Tibial nerve (tissue), 4 donors: Measurements from ENCODE around the gene ACP3. TPM values are rescaled to one million over a fixed set of nuclear protein-coding genes. Genes with fewer than 3 reads are reported as not detected.
A peak's percentile ranks its signal among the peaks of the same experiment; 100 is the strongest.

Source experiments
- DNase-seq, 2 donors: peaks; one replicate each; pipeline ENCODE4 v3.0.0-alpha.2; 2019; ENCODE audit warnings: low spot score in 2 of 2
- H3K27ac ChIP-seq, 4 donors: fragments of 200-600 bp; sonication (generic) in 3 of 4; one replicate each; pipeline ENCODE4 v1.5.1; 2017 to 2019; ENCODE audit warnings: mild to moderate bottlenecking in 1 of 4
- H3K27me3 ChIP-seq, 2 donors: fragments of 200-600 bp; sonication (generic) in 1 of 2; one replicate each; pipeline versions ENCODE4 v1.5.1 to v1.6.0; 2017 to 2019
- H3K36me3 ChIP-seq, 3 donors: fragments of 200-600 bp; sonication (generic); one replicate each; pipeline ENCODE4 v1.5.1; 2018 to 2019
- H3K4me1 ChIP-seq, 4 donors: fragments of 200-600 bp; sonication (generic) in 3 of 4; one replicate each; pipeline ENCODE4 v1.5.1; 2017 to 2019
- H3K4me3 ChIP-seq, 4 donors: fragments of 200-600 bp; sonication (generic) in 3 of 4; one replicate each; pipeline ENCODE4 v1.5.1; 2017 to 2019; ENCODE audit warnings: mild to moderate bottlenecking in 1 of 4, moderate library complexity in 1 of 4
- H3K9me3 ChIP-seq, 4 donors: fragments of 200-600 bp; sonication (generic) in 3 of 4; one replicate each; pipeline ENCODE4 v1.5.1; 2017 to 2019
- CTCF ChIP-seq, 5 experiments: fragments of 200-600 bp in 3 of 5; fragments of 450-650 bp in 2 of 5; sonication (generic) in 3 of 5; IDR thresholded peaks; one replicate each; pipeline ENCODE4 v1.5.1; 2016 to 2019; ENCODE audit warnings: antibody characterized with exemption in 5 of 5, mild to moderate bottlenecking in 3 of 5, moderate library complexity in 2 of 5
- EP300 ChIP-seq, 2 donors: sonication (generic); formaldehyde crosslinking; IDR thresholded peaks; one replicate each; pipeline ENCODE4 v1.6.1; 2017; ENCODE audit warnings: antibody characterized with exemption in 2 of 2, mild to moderate bottlenecking in 1 of 2
- POLR2A ChIP-seq, 2 donors: fragments of 450-650 bp; IDR thresholded peaks; one replicate each; pipeline ENCODE4 v1.6.1; 2017; ENCODE audit warnings: antibody characterized with exemption in 2 of 2, mild to moderate bottlenecking in 2 of 2, moderate library complexity in 2 of 2
- WGBS, 2 donors: methylation state at CpG; one replicate each; pipeline ENCODE4 v1.1.5; 2018; 5-methylcytosine and 5-hydroxymethylcytosine counted together
- total RNA-seq, 4 donors: library from RNA; depleted of rRNA; stranded (reverse); fragments of >200 nt; gene quantifications; one replicate each; pipeline ENCODE4 v1.1.0, GENCODE V29; 2016

The ACP3 gene
- total RNA-seq, 4 donors from 2014 or later: 0.42 to 5.0 (median 3.3) TPM; not detected in 1

GRCh38 chr3:132283440-132283839, 33.8 kb upstream of the ACP3 start:
- Histone ChIP-seq H3K9me3 (peaks cover 0 to 6% (median 0%) of the 10 kb centered on the region in 4 donors), H3K36me3 (no peaks in the 10 kb centered on the region), H3K4me1 (peaks cover 0 to 5% (median 0%) of the 10 kb centered on the region in 4 donors), H3K4me3 (no peak overlapping the region), H3K27me3 (no peaks in the 10 kb centered on the region), H3K27ac (peak overlapping the region in 2 of 4 donors; percentile 14 to 42)
- WGBS, 2 donors: 2 to 6% methylated on average over 1 of the region's 1 CpG
- DNase-seq: peak in 1 of 2 donors; percentile 11
- TF ChIP-seq CTCF (IDR thresholded peaks at IDR 0.05) (no peak), POLR2A (IDR thresholded peaks at IDR 0.05) (no peak), EP300 (IDR thresholded peaks at IDR 0.05) (peak in 1 of 2 donors; percentile 63)

- no peak overlapping the region for H3K4me3 ChIP-seq
- 48 to 60% methylated on average over 5 of the region's 5 CpGs for WGBS, 2 donors
- no peak for TF ChIP-seq CTCF (IDR thresholded peaks at IDR 0.05)
- TF ChIP-seq POLR2A (IDR thresholded peaks at IDR 0.05): no peak
- TF ChIP-seq EP300 (IDR thresholded peaks at IDR 0.05): no peak
- H3K36me3 ChIP-seq: no peaks in the 10 kb centered on the region
- no peak for DNase-seq
- peaks cover 0 to 5% (median 0%) of the 10 kb centered on the region in 4 donors for H3K4me1 ChIP-seq
- no peaks in the 10 kb centered on the region for H3K27me3 ChIP-seq
- H3K27ac ChIP-seq: peak overlapping the region in 2 of 4 donors; percentile 14 to 42
- H3K9me3 ChIP-seq: peaks cover 0 to 6% (median 0%) of the 10 kb centered on the region in 4 donors
Measured at GRCh38 chr3:132283916-132284405, 33.2 kb upstream of the ACP3 start.

GRCh38 chr3:132284781-132285619, 32.2 kb upstream of the ACP3 start:
- H3K9me3 ChIP-seq: peaks cover 0 to 6% (median 0%) of the 10 kb centered on the region in 4 donors
- WGBS, 2 donors: 82 to 85% methylated on average over 27 to 32 of the region's 32 CpGs
- DNase-seq: no peak
- peaks cover 0 to 5% (median 0%) of the 10 kb centered on the region in 4 donors for H3K4me1 ChIP-seq
- H3K27ac ChIP-seq: no peak overlapping the region
- TF ChIP-seq CTCF (IDR thresholded peaks at IDR 0.05) (no peak), POLR2A (IDR thresholded peaks at IDR 0.05) (no peak), EP300 (IDR thresholded peaks at IDR 0.05) (no peak)
- no peaks in the 10 kb centered on the region for H3K27me3 ChIP-seq
- no peaks in the 10 kb centered on the region for H3K36me3 ChIP-seq
- no peak overlapping the region for H3K4me3 ChIP-seq

GRCh38 chr3:132285620-132285945, 31.6 kb upstream of the ACP3 start:
- Histone ChIP-seq H3K27me3 (no peaks in the 10 kb centered on the region), H3K27ac (no peak overlapping the region), H3K36me3 (no peaks in the 10 kb centered on the region), H3K9me3 (peaks cover 0 to 6% (median 0%) of the 10 kb centered on the region in 4 donors), H3K4me1 (peaks cover 0 to 5% (median 0%) of the 10 kb centered on the region in 4 donors), H3K4me3 (no peak overlapping the region)
- DNase-seq: no peak
- TF ChIP-seq EP300 (IDR thresholded peaks at IDR 0.05) (no peak), CTCF (IDR thresholded peaks at IDR 0.05) (no peak), POLR2A (IDR thresholded peaks at IDR 0.05) (no peak)
- WGBS, 2 donors: 44 to 63% methylated on average over 2 of the region's 2 CpGs

GRCh38 chr3:132286035-132286434, 31.2 kb upstream of the ACP3 start:
- no peak for DNase-seq
- WGBS, 2 donors: 79 to 90% methylated on average over 1 of the region's 1 CpG
- TF ChIP-seq EP300 (IDR thresholded peaks at IDR 0.05): no peak
- no peak for TF ChIP-seq CTCF (IDR thresholded peaks at IDR 0.05)
- peaks cover 0 to 6% (median 0%) of the 10 kb centered on the region in 4 donors for H3K9me3 ChIP-seq
- peaks cover 0 to 5% (median 0%) of the 10 kb centered on the region in 4 donors for H3K4me1 ChIP-seq
- H3K36me3 ChIP-seq: no peaks in the 10 kb centered on the region
- no peak overlapping the region for H3K27ac ChIP-seq
- no peak overlapping the region for H3K4me3 ChIP-seq
- H3K27me3 ChIP-seq: no peaks in the 10 kb centered on the region
